BLaER1 (cell line): ENCODE measurements around the gene CEACAM16.
A peak's percentile ranks its signal among the peaks of the same experiment; 100 is the strongest.

Experiments
- H3K27ac ChIP-seq: shearing (Covaris generic); formaldehyde crosslinking; 2 replicates; pipeline ENCODE4 v1.8.1; 2022
- H3K27me3 ChIP-seq: shearing (Covaris generic); formaldehyde crosslinking; 2 replicates; pipeline ENCODE4 v1.8.1; 2022
- H3K36me3 ChIP-seq: shearing (Covaris generic); formaldehyde crosslinking; 2 replicates; pipeline ENCODE4 v1.8.1; 2022
- H3K4me1 ChIP-seq: shearing (Covaris generic); formaldehyde crosslinking; 2 replicates; pipeline ENCODE4 v1.8.1; 2022
- H3K4me2 ChIP-seq: shearing (Covaris generic); formaldehyde crosslinking; 2 replicates; pipeline ENCODE4 v1.8.1; 2022
- H3K4me3 ChIP-seq: shearing (Covaris generic); formaldehyde crosslinking; 2 replicates; pipeline ENCODE4 v1.8.1; 2022
- H3K9ac ChIP-seq: shearing (Covaris generic); formaldehyde crosslinking; 2 replicates; pipeline ENCODE4 v1.8.1; 2022
- H3K9me3 ChIP-seq: shearing (Covaris generic); formaldehyde crosslinking; 2 replicates; pipeline ENCODE4 v1.8.1; 2022
- H4K20me1 ChIP-seq: shearing (Covaris generic); formaldehyde crosslinking; 2 replicates; pipeline ENCODE4 v1.8.1; 2022
- Cebpa-rat ChIP-seq: shearing (Covaris generic); IDR thresholded peaks from 2 replicates; pipeline ENCODE4 v1.8.1; 2022

Gene CEACAM16

GRCh38 chr19:44685877-44686276, 13.1 kb upstream of the CEACAM16 start:
- H3K4me1 ChIP-seq, result peaks cover 30% of the 10 kb centered on the region
- H3K27ac ChIP-seq, result no peak overlapping the region
- no peak for TF ChIP-seq Cebpa-rat
- H3K4me3 ChIP-seq, result no peak overlapping the region
- H3K4me2 ChIP-seq, result peak overlapping the region; percentile 40
- no peak overlapping the region for H3K9ac ChIP-seq
- H3K27me3 ChIP-seq, result no peaks in the 10 kb centered on the region
- H3K36me3 ChIP-seq, result no peaks in the 10 kb centered on the region
- H4K20me1 ChIP-seq, result no peaks in the 10 kb centered on the region
- H3K9me3 ChIP-seq, result no peaks in the 10 kb centered on the region

GRCh38 chr19:44686896-44687295, 12.1 kb upstream of the CEACAM16 start:
- H3K4me3 ChIP-seq, result no peak overlapping the region
- no peak for TF ChIP-seq Cebpa-rat
- H3K9ac ChIP-seq, result no peak overlapping the region
- H3K27me3 ChIP-seq, result no peaks in the 10 kb centered on the region
- peaks cover 40% of the 10 kb centered on the region for H3K4me1 ChIP-seq
- H3K36me3 ChIP-seq, result no peaks in the 10 kb centered on the region
- H4K20me1 ChIP-seq, result no peaks in the 10 kb centered on the region
- no peak overlapping the region for H3K27ac ChIP-seq
- no peak overlapping the region for H3K4me2 ChIP-seq
- H3K9me3 ChIP-seq, result no peaks in the 10 kb centered on the region

- TF ChIP-seq Cebpa-rat, result no peak
- peaks cover 48% of the 10 kb centered on the region for H3K4me1 ChIP-seq
Measured at GRCh38 chr19:44687888-44688287, 11.1 kb upstream of the CEACAM16 start.

GRCh38 chr19:44689290-44690130, 9.4 kb upstream of the CEACAM16 start:
- H3K9ac ChIP-seq, result no peak overlapping the region
- H3K4me2 ChIP-seq, result peak overlapping the region; percentile 47
- no peak overlapping the region for H3K4me3 ChIP-seq

More at GRCh38 chr19:44687888-44688287, 11.1 kb upstream of the CEACAM16 start:
- H3K27me3 ChIP-seq, result no peaks in the 10 kb centered on the region
- H4K20me1 ChIP-seq, result no peaks in the 10 kb centered on the region
- H3K4me3 ChIP-seq, result no peak overlapping the region
- no peak overlapping the region for H3K27ac ChIP-seq
- H3K9ac ChIP-seq, result no peak overlapping the region
- H3K4me2 ChIP-seq, result no peak overlapping the region
- no peaks in the 10 kb centered on the region for H3K36me3 ChIP-seq
- no peaks in the 10 kb centered on the region for H3K9me3 ChIP-seq

GRCh38 chr19:44690131-44690440, 8.9 kb upstream of the CEACAM16 start:
- peaks cover 37% of the 10 kb centered on the region for H3K4me1 ChIP-seq
- H3K4me2 ChIP-seq, result no peak overlapping the region

More at GRCh38 chr19:44689290-44690130, 9.4 kb upstream of the CEACAM16 start:
- TF ChIP-seq Cebpa-rat, result no peak
- H3K4me1 ChIP-seq, result peaks cover 42% of the 10 kb centered on the region
- H3K27ac ChIP-seq, result no peak overlapping the region
- no peaks in the 10 kb centered on the region for H3K27me3 ChIP-seq
- no peaks in the 10 kb centered on the region for H4K20me1 ChIP-seq
- no peaks in the 10 kb centered on the region for H3K36me3 ChIP-seq
- H3K9me3 ChIP-seq, result no peaks in the 10 kb centered on the region

GRCh38 chr19:44692379-44692721, 6.6 kb upstream of the CEACAM16 start:
- Histone ChIP-seq H3K27me3 (no peaks in the 10 kb centered on the region), H3K9ac (no peak overlapping the region), H4K20me1 (no peaks in the 10 kb centered on the region), H3K4me2 (peak overlapping the region; percentile 71), H3K4me1 (peaks cover 36% of the 10 kb centered on the region), H3K4me3 (no peak overlapping the region), H3K9me3 (no peaks in the 10 kb centered on the region), H3K36me3 (no peaks in the 10 kb centered on the region), H3K27ac (no peak overlapping the region)
- TF ChIP-seq Cebpa-rat, result no peak

More at GRCh38 chr19:44690131-44690440, 8.9 kb upstream of the CEACAM16 start:
- TF ChIP-seq Cebpa-rat, result no peak
- Histone ChIP-seq H3K27ac (no peak overlapping the region), H3K9ac (no peak overlapping the region), H3K9me3 (no peaks in the 10 kb centered on the region), H3K36me3 (no peaks in the 10 kb centered on the region), H3K4me3 (no peak overlapping the region), H3K27me3 (no peaks in the 10 kb centered on the region), H4K20me1 (no peaks in the 10 kb centered on the region)

GRCh38 chr19:44694184-44694579, 4.8 kb upstream of the CEACAM16 start:
- Histone ChIP-seq H3K9me3 (no peaks in the 10 kb centered on the region), H3K4me3 (no peak overlapping the region), H3K4me1 (peaks cover 50% of the 10 kb centered on the region), H3K27me3 (no peaks in the 10 kb centered on the region), H3K9ac (no peak overlapping the region), H3K36me3 (no peaks in the 10 kb centered on the region), H3K4me2 (no peak overlapping the region), H3K27ac (no peak overlapping the region), H4K20me1 (no peaks in the 10 kb centered on the region)
- TF ChIP-seq Cebpa-rat, result no peak

GRCh38 chr19:44696939-44697669, 1.8 kb upstream of the CEACAM16 start:
- Histone ChIP-seq H3K27me3 (no peaks in the 10 kb centered on the region), H3K4me2 (peak overlapping the region; percentile 81), H4K20me1 (no peaks in the 10 kb centered on the region), H3K27ac (peak overlapping the region; percentile 62), H3K36me3 (no peaks in the 10 kb centered on the region), H3K9me3 (no peaks in the 10 kb centered on the region), H3K4me1 (peaks cover 32% of the 10 kb centered on the region), H3K9ac (peak overlapping the region; percentile 53; the same call in 1 of the 2 replicates), H3K4me3 (no peak overlapping the region)
- TF ChIP-seq Cebpa-rat, result no peak

- Histone ChIP-seq H3K4me2 (peak overlapping the region; percentile 81), H4K20me1 (no peaks in the 10 kb centered on the region), H3K9ac (peak overlapping the region; percentile 53; the same call in 1 of the 2 replicates), H3K9me3 (no peaks in the 10 kb centered on the region), H3K4me1 (peaks cover 26% of the 10 kb centered on the region), H3K27me3 (no peaks in the 10 kb centered on the region), H3K36me3 (no peaks in the 10 kb centered on the region), H3K27ac (peak overlapping the region; percentile 62), H3K4me3 (no peak overlapping the region)
- TF ChIP-seq Cebpa-rat, result no peak
Measured at GRCh38 chr19:44697670-44698034, 1.3 kb upstream of the CEACAM16 start.

- peaks cover 26% of the 10 kb centered on the region for H3K4me1 ChIP-seq
- no peaks in the 10 kb centered on the region for H3K36me3 ChIP-seq
- no peak overlapping the region for H3K9ac ChIP-seq
- no peaks in the 10 kb centered on the region for H3K27me3 ChIP-seq
- no peak overlapping the region for H3K4me2 ChIP-seq
- TF ChIP-seq Cebpa-rat, result no peak
- no peaks in the 10 kb centered on the region for H3K9me3 ChIP-seq
- no peak overlapping the region for H3K4me3 ChIP-seq
- no peaks in the 10 kb centered on the region for H4K20me1 ChIP-seq
- no peak overlapping the region for H3K27ac ChIP-seq
Measured at GRCh38 chr19:44700547-44700946, 1.6 kb downstream of the CEACAM16 start.
